ENCODE data around the gene SNX30.
A peak's percentile ranks its signal among the peaks of the same experiment; 100 is the strongest.

The SNX30 gene

GRCh38 chr9:112728401-112728800 is 22.2 kb upstream of the SNX30 start:
- no peak for DNase-seq (ENCODE audit: low read depth in 1 of 2, low spot score in 1 of 2)
- TF ChIP-seq JUND (IDR thresholded peaks at IDR 0.05; ENCODE audit: low read depth): no peak
- in situ Hi-C loops (cut with HindIII; ENCODE audit: low pct_unique_long_range_greater_than_20kb, low sequenced_read_pairs): no loop called here

DNA sequence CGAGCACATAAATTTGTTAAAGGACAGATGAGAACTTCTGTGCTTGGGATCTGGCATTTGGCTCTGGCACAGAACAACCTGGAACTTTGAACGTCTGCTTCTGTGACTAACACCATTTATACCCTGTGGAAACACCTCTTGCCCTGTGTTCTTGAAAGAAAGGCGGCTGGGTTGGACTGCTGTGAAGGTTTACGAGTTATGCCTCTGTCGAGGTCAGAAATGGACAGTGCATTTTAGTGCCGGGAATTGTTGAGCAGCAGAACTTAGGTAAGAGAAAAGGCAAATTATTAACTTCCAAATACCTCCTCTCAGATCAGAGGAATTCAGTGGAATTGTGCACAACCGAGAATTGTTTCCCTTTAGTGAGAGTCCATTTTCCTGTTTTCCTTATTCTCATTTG is 18.6 kb upstream of the SNX30 start:
- DNase-seq (ENCODE audit: low read depth in 1 of 2, low spot score in 1 of 2): no peak
- in situ Hi-C loops (cut with HindIII; ENCODE audit: low pct_unique_long_range_greater_than_20kb, low sequenced_read_pairs): no loop called here
- TF ChIP-seq JUND (IDR thresholded peaks at IDR 0.05; ENCODE audit: low read depth): no peak

DNA sequence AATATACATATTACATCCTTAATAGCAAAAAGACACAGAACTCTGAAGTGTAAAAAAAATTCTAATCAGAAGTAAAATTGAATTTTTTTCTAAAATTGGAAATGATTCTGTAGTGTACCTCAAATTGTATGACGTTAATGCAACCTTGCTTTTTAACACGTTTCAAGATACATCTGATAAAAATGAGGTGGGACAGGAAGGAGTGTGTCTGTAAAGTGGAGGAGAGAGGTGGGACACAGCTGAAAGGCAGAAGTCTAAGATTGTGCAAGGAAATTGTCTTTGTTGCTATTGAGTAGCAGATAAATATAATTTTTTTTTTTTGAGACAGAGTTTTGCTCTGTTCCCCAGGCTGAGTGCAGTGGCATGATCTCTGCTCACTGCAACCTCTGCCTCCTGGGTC is 15.7 kb upstream of the SNX30 start:
- DNase-seq (ENCODE audit: low read depth in 1 of 2, low spot score in 1 of 2): no peak
- TF ChIP-seq JUND (IDR thresholded peaks at IDR 0.05; ENCODE audit: low read depth): no peak
- in situ Hi-C loops (cut with HindIII; ENCODE audit: low pct_unique_long_range_greater_than_20kb, low sequenced_read_pairs): no loop called here

GRCh38 chr9:112743216-112743836 is 7.2 kb upstream of the SNX30 start:
- TF ChIP-seq JUND (IDR thresholded peaks at IDR 0.05; ENCODE audit: low read depth): no peak
- peak in 1 of 2 experiments; percentile 63 for DNase-seq (ENCODE audit: low read depth in 1 of 2, low spot score in 1 of 2)
- in situ Hi-C loops (cut with HindIII; ENCODE audit: low pct_unique_long_range_greater_than_20kb, low sequenced_read_pairs): no loop called here

DNA sequence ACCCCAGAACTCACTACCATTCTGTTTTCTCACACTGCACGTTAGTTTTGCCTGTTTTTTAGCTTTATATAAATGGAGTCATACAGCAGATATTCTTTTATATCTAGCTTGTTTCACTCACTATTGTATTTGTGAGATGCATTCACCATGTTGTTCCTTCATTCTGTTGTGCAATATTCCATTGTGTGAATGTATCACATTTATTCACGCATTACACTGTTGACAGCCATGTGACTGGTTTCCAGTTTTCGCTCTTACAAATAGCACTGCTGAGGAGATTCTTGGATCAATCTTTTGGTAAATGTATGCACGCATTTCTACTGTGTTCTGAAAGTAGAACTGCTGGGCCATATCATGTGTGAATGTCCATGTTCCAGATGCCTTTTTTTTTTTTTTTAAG is 6.4 kb upstream of the SNX30 start:
- DNase-seq (ENCODE audit: low read depth in 1 of 2, low spot score in 1 of 2): no peak
- no peak for TF ChIP-seq JUND (IDR thresholded peaks at IDR 0.05; ENCODE audit: low read depth)
- in situ Hi-C loops (cut with HindIII; ENCODE audit: low pct_unique_long_range_greater_than_20kb, low sequenced_read_pairs): no loop called here

- TF ChIP-seq JUND (IDR thresholded peaks at IDR 0.05; ENCODE audit: low read depth): no peak
- DNase-seq (ENCODE audit: low read depth in 1 of 2, low spot score in 1 of 2): no peak
- in situ Hi-C loops (cut with HindIII; ENCODE audit: low pct_unique_long_range_greater_than_20kb, low sequenced_read_pairs): no loop called here
These were observed 3.5 kb upstream of the SNX30 start for GRCh38 chr9:112747094-112747493.

- no peak for DNase-seq (ENCODE audit: low read depth in 1 of 2, low spot score in 1 of 2)
- TF ChIP-seq JUND (IDR thresholded peaks at IDR 0.05; ENCODE audit: low read depth): no peak
- in situ Hi-C loops (cut with HindIII; ENCODE audit: low pct_unique_long_range_greater_than_20kb, low sequenced_read_pairs): no loop called here
These were observed 150 bp downstream of the SNX30 start for GRCh38 chr9:112750764-112751055.

- peak; percentile 74 to 81 for DNase-seq (ENCODE audit: low read depth in 1 of 2, low spot score in 1 of 2)
- no peak for TF ChIP-seq JUND (IDR thresholded peaks at IDR 0.05; ENCODE audit: low read depth)
- in situ Hi-C loops (cut with HindIII; ENCODE audit: low pct_unique_long_range_greater_than_20kb, low sequenced_read_pairs): no loop called here
These were observed 666 bp downstream of the SNX30 start for GRCh38 chr9:112751056-112751795.

DNA sequence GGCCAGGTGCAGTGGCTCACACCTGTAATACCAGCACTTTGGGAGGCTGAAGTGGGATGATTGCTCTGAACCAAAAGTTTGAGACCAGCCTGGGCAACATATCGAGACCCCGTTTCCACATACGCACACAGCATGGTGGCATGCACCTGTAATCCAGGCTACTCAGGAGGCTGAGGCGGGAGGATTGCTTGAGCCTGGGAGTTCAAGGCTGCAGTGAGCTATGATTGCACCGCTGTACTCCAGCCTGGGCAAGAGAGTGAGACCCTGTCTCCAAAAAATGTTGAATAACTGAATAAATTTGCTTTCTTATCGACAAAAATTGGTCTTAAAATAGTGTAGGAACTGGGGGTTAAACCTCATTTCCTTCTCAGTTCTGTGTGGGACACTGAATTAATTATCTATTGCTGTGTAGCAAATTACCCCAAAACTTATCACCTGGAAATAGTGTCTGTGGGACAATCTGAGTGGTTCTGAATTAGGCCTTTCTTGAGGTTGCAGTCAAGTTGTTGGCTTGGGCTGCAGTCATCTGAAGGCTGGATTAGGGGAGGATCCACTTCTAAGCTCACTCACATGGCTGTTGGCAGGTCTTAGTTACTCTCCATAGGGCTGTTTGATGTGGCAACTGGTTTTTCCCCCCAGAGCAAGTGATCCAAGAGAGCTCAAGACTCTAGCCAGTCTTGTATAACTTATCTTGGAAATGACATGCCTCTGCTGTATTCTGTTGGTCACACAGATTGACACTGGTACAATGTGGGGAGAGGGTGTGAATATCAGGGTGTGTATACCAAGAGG is 2.0 kb downstream of the SNX30 start:
- DNase-seq (ENCODE audit: low read depth in 1 of 2, low spot score in 1 of 2): no peak
- in situ Hi-C loops (cut with HindIII; ENCODE audit: low pct_unique_long_range_greater_than_20kb, low sequenced_read_pairs): no loop called here
- no peak for TF ChIP-seq JUND (IDR thresholded peaks at IDR 0.05; ENCODE audit: low read depth)

DNA sequence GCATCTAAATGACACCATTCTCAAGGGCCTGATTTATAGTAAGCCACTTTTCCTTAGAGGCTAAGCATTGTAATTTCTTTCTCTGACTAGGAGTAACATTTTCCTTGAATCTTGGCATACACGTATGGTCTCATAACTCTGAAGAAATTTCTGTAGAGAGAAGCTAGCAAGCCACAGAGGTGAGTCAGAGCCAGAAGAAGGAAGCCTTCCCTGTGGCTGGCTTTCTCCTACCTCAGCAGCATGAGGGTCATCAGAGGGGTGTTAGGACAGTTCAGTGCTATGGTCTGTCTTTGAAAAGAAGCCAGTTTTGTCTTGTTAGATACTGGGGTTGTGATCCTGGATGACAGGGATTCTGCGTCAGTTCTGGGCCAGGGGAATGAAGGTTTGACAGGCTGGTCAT is 3.2 kb downstream of the SNX30 start:
- in situ Hi-C loops (cut with HindIII; ENCODE audit: low pct_unique_long_range_greater_than_20kb, low sequenced_read_pairs): no loop called here
- no peak for TF ChIP-seq JUND (IDR thresholded peaks at IDR 0.05; ENCODE audit: low read depth)
- DNase-seq (ENCODE audit: low read depth in 1 of 2, low spot score in 1 of 2): no peak

- no peak for TF ChIP-seq JUND (IDR thresholded peaks at IDR 0.05; ENCODE audit: low read depth)
- no peak for DNase-seq (ENCODE audit: low read depth in 1 of 2, low spot score in 1 of 2)
These were observed 4.0 kb downstream of the SNX30 start for GRCh38 chr9:112754578-112754977.

GRCh38 chr9:112755016-112755427 is 4.5 kb downstream of the SNX30 start:
- TF ChIP-seq JUND (IDR thresholded peaks at IDR 0.05; ENCODE audit: low read depth): no peak
- in situ Hi-C loops (cut with HindIII; ENCODE audit: low pct_unique_long_range_greater_than_20kb, low sequenced_read_pairs): no loop called here
- DNase-seq (ENCODE audit: low read depth in 1 of 2, low spot score in 1 of 2): no peak

More at GRCh38 chr9:112754578-112754977, 4.0 kb downstream of the SNX30 start:
- in situ Hi-C loops (cut with HindIII; ENCODE audit: low pct_unique_long_range_greater_than_20kb, low sequenced_read_pairs): no loop called here

- DNase-seq (ENCODE audit: low read depth in 1 of 2, low spot score in 1 of 2): no peak
- TF ChIP-seq JUND (IDR thresholded peaks at IDR 0.05; ENCODE audit: low read depth): no peak
- in situ Hi-C loops (cut with HindIII; ENCODE audit: low pct_unique_long_range_greater_than_20kb, low sequenced_read_pairs): no loop called here
These were observed 5.1 kb downstream of the SNX30 start for GRCh38 chr9:112755675-112756074.

Data from T47D (cell line).